ENCODE results near the gene ARID5B. TPM values are rescaled to one million over a fixed set of nuclear protein-coding genes. Genes with fewer than 3 reads are reported as not detected.

Gene ARID5B
- total and polyA plus RNA-seq, 2 of the 4 experiments (the other 2 are of a cell fraction): 41.0 to 125 TPM

- peak overlapping the region; percentile 31; the same call in 1 of the 2 replicates for H3K27ac ChIP-seq (ENCODE audit: insufficient read depth, low read length)
- BruUV-seq (replicated peaks): no TSS peak
- in situ Hi-C loops (cut with MboI; ENCODE audit: low sequenced_read_pairs): no loop called here
These were observed 202.4 kb downstream of the ARID5B start for GRCh38 chr10:62103857-62104256.

More at GRCh38 chr10:62103857-62104256, 202.4 kb downstream of the ARID5B start:
- Histone ChIP-seq H4K5ac (ENCODE audit: low read depth, low read length) (peak overlapping the region; percentile 87), H3K36me3 (ENCODE audit: control insufficient read depth, insufficient read depth, low read length) (no peaks in the 10 kb centered on the region), H3K14ac (replicated peaks; ENCODE audit: low read depth, low read length) (no peak overlapping the region), H2BK5ac (ENCODE audit: low read depth, low read length, poor library complexity, severe bottlenecking) (no peak overlapping the region), H3K9me1 (ENCODE audit: insufficient read depth, low read length) (0 out of 2 replicates have a peak, but pooled peaks cover 3% of the 10 kb centered on the region), H3K4ac (ENCODE audit: low read depth, low read length) (peak overlapping the region; percentile 19; the same call in 1 of the 2 replicates), H4K8ac (ENCODE audit: low read depth in 2 of 2, low read length in 2 of 2) (peak overlapping the region in 1 of 2 experiments; percentile 34; a peak in 2 of 4 replicates), H4K20me1 (ENCODE audit: insufficient read depth, low read length) (no peaks in the 10 kb centered on the region), H4K91ac (ENCODE audit: insufficient read depth, low read depth, low read length) (peak overlapping the region; percentile 8; the same call in 1 of the 2 replicates), H3K79me1 (ENCODE audit: low read depth in 1 of 2, low read length in 2 of 2) (peaks cover 0 to 1% of the 10 kb centered on the region in 2 experiments; a peak in 1 of 4 replicates), H2AFZ (replicated peaks; ENCODE audit: low read length, poor library complexity) (no peak overlapping the region), H2BK20ac (ENCODE audit: low read depth, low read length) (peak overlapping the region; percentile 45; the same call in 1 of the 2 replicates), H2AK5ac (ENCODE audit: low read depth, low read length) (no peak overlapping the region), H2BK120ac (ENCODE audit: low read depth, low read length) (peak overlapping the region; percentile 28; the same call in 1 of the 2 replicates), H2AK9ac (replicated peaks; ENCODE audit: low read depth, low read length, poor library complexity) (no peak overlapping the region), H3K56ac (ENCODE audit: extremely low read depth, insufficient read depth, low read length) (no peak overlapping the region), H3K27me3 (ENCODE audit: control insufficient read depth, insufficient read depth, low read length) (no peaks in the 10 kb centered on the region), H3K9ac (ENCODE audit: low read depth, low read length) (no peak overlapping the region), H3K23ac (ENCODE audit: low read depth, low read length) (no peak overlapping the region), H3K4me1 (ENCODE audit: control insufficient read depth, insufficient read depth, low read length) (peaks cover 5% of the 10 kb centered on the region; the same call in 1 of the 2 replicates), H3K9me3 (ENCODE audit: control insufficient read depth, insufficient read depth, low read length) (no peaks in the 10 kb centered on the region), H3K4me2 (ENCODE audit: low read depth, low read length) (no peak overlapping the region), H3K18ac (ENCODE audit: low read depth, low read length) (peak overlapping the region; percentile 55; the same call in 1 of the 2 replicates), H3K4me3 (ENCODE audit: insufficient read depth, low read depth, low read length) (no peak overlapping the region), H2BK15ac (ENCODE audit: low read depth, low read length) (no peak overlapping the region)
- no peak for TF ChIP-seq RCOR1 (IDR thresholded peaks at IDR 0.05; ENCODE audit: insufficient replicate concordance, low read length)
- no peak for TF ChIP-seq POLR2A (IDR thresholded peaks at IDR 0.05; ENCODE audit: low read depth, low read length)
- TF ChIP-seq CEBPB (IDR thresholded peaks at IDR 0.05; ENCODE audit: low read depth, low read length): no peak
- no peak for TF ChIP-seq MAZ (IDR thresholded peaks at IDR 0.05; ENCODE audit: borderline replicate concordance, low read depth, low read length)
- no peak for TF ChIP-seq MXI1 (IDR thresholded peaks at IDR 0.05; ENCODE audit: borderline replicate concordance, low read depth, low read length)
- TF ChIP-seq MAFK (IDR thresholded peaks at IDR 0.05; ENCODE audit: low read depth, low read length): no peak
- TF ChIP-seq CHD1 (IDR thresholded peaks at IDR 0.05; ENCODE audit: low read depth, low read length): no peak
- no peak for TF ChIP-seq RAD21 (IDR thresholded peaks at IDR 0.05; ENCODE audit: low read length)
- TF ChIP-seq RFX5 (IDR thresholded peaks at IDR 0.05; ENCODE audit: low read depth, low read length): no peak
- TF ChIP-seq NFE2L2 (IDR thresholded peaks at IDR 0.05; ENCODE audit: low read depth, low read length): no peak
- no peak for TF ChIP-seq BHLHE40 (IDR thresholded peaks at IDR 0.05; ENCODE audit: low read depth, low read length)
- TF ChIP-seq SMC3 (IDR thresholded peaks at IDR 0.05; ENCODE audit: low read depth, low read length): no peak
- no peak for TF ChIP-seq CTCF (conservative IDR thresholded peaks at IDR 0.05; ENCODE audit: low read depth, low read length)
- no peak for TF ChIP-seq FOS (IDR thresholded peaks at IDR 0.05; ENCODE audit: low read depth, low read length)
- TF ChIP-seq, protein P1, sequence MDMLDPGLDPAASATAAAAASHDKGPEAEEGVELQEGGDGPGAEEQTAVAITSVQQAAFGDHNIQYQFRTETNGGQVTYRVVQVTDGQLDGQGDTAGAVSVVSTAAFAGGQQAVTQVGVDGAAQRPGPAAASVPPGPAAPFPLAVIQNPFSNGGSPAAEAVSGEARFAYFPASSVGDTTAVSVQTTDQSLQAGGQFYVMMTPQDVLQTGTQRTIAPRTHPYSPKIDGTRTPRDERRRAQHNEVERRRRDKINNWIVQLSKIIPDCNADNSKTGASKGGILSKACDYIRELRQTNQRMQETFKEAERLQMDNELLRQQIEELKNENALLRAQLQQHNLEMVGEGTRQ (IDR thresholded peaks at IDR 0.05; ENCODE audit: low read depth, low read length): no peak
- TF ChIP-seq, protein P2, sequence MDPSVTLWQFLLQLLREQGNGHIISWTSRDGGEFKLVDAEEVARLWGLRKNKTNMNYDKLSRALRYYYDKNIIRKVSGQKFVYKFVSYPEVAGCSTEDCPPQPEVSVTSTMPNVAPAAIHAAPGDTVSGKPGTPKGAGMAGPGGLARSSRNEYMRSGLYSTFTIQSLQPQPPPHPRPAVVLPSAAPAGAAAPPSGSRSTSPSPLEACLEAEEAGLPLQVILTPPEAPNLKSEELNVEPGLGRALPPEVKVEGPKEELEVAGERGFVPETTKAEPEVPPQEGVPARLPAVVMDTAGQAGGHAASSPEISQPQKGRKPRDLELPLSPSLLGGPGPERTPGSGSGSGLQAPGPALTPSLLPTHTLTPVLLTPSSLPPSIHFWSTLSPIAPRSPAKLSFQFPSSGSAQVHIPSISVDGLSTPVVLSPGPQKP (IDR thresholded peaks at IDR 0.05; ENCODE audit: borderline replicate concordance, low read depth, low read length): no peak
- no peak for DNase-seq
- ATAC-seq (ENCODE audit: low read depth): no peak
- no CpG with 5 or more reads among the region's 9 CpGs for WGBS, 2 experiments (ENCODE audit: extremely low coverage in 2 of 2, insufficient read length in 1 of 2)
- CTCF ChIA-PET: interaction anchor here (2.0 kb wide), 1 partner anchor 141 kb away, joined by 7 read pairs; no protein-coding TSS in a partner anchor
- intact Hi-C loops (cut with micrococcal nuclease) (no loop called here), dilution Hi-C loops (cut with HindIII; ENCODE audit: low sequenced_read_pairs, unreplicated experiment) (no loop called here)
- POLR2A ChIA-PET (ENCODE audit: unreplicated experiment): no interaction called here
